AG04450 (cell line): ENCODE results near the gene SHB. TPM values are rescaled to one million over a fixed set of nuclear protein-coding genes. Genes with fewer than 3 reads are reported as not detected.

Experiments
- CTCF ChIA-PET: fragments of 300-600, 350-600 bp; formaldehyde crosslinking; extraction: SDS; loops from one replicate; lab custom pipeline; 2022; ENCODE audit warnings: antibody characterized with exemption, inconsistent platforms; lab: Charles Lee
- POLR2A ChIA-PET: fragments of 350-600 bp; formaldehyde crosslinking; extraction: SDS; loops from one replicate; lab custom pipeline; 2021; ENCODE audit warnings: antibody characterized with exemption, inconsistent platforms; lab: Yijun Ruan, JAX
- DNase-seq: peaks from one replicate; pipeline ENCODE4 v3.0.0-alpha.2; 2011; ENCODE audit warnings: low read depth, low spot score
- H3K27ac ChIP-seq: one replicate; pipeline ENCODE4 v1.5.1; 2012; ENCODE audit warnings: low read depth, low read length, control low read depth
- H3K27me3 ChIP-seq: one replicate; pipeline ENCODE4 v1.6.0; 2012; ENCODE audit warnings: low read length; ENCODE audit not compliant: control insufficient read depth, insufficient read depth
- H3K4me3 ChIP-seq: 2 replicates; pipeline ENCODE4 v1.5.1; 2011; ENCODE audit warnings: mild to moderate bottlenecking, low read depth, low read length, control low read depth
- H3K9me3 ChIP-seq: 2 replicates; pipeline ENCODE4 v1.5.1; 2012; ENCODE audit warnings: low read length; ENCODE audit not compliant: control insufficient read depth, insufficient read depth
- polyA plus RNA-seq: library from polyadenylated mRNA; depleted of rRNA; stranded (reverse); fragments of >200 nt; gene quantifications from 2 replicates; pipeline ENCODE4 v1.2.3, GENCODE V29; 2011
- TF ChIP-seq, protein P1 (sequence below): IDR thresholded peaks from 2 replicates; pipeline ENCODE4 v1.5.1; 2011; ENCODE audit warnings: low read depth, low read length, control low read depth, inconsistent platforms

The SHB gene
- polyA plus RNA-seq, 1 experiment, result 16.7 TPM

GRCh38 chr9:37947471-37947870 lies 121.6 kb downstream of the SHB start:
- no peak overlapping the region for H3K27ac ChIP-seq
- POLR2A ChIA-PET, result no interaction called here
- H3K27me3 ChIP-seq, result no peaks in the 10 kb centered on the region
- DNase-seq, result no peak
- H3K4me3 ChIP-seq, result no peak overlapping the region
- H3K9me3 ChIP-seq, result no peaks in the 10 kb centered on the region
- CTCF ChIA-PET, result no interaction called here
- TF ChIP-seq, protein P1, sequence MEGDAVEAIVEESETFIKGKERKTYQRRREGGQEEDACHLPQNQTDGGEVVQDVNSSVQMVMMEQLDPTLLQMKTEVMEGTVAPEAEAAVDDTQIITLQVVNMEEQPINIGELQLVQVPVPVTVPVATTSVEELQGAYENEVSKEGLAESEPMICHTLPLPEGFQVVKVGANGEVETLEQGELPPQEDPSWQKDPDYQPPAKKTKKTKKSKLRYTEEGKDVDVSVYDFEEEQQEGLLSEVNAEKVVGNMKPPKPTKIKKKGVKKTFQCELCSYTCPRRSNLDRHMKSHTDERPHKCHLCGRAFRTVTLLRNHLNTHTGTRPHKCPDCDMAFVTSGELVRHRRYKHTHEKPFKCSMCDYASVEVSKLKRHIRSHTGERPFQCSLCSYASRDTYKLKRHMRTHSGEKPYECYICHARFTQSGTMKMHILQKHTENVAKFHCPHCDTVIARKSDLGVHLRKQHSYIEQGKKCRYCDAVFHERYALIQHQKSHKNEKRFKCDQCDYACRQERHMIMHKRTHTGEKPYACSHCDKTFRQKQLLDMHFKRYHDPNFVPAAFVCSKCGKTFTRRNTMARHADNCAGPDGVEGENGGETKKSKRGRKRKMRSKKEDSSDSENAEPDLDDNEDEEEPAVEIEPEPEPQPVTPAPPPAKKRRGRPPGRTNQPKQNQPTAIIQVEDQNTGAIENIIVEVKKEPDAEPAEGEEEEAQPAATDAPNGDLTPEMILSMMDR, result no peak

GRCh38 chr9:37946971-37947370 lies 122.1 kb downstream of the SHB start:
- Histone ChIP-seq H3K27me3 (no peaks in the 10 kb centered on the region), H3K4me3 (no peak overlapping the region), H3K27ac (no peak overlapping the region), H3K9me3 (no peaks in the 10 kb centered on the region)
- DNase-seq, result no peak
- POLR2A ChIA-PET, result no interaction called here
- CTCF ChIA-PET, result no interaction called here
- TF ChIP-seq, protein P1, result no peak

DNA sequence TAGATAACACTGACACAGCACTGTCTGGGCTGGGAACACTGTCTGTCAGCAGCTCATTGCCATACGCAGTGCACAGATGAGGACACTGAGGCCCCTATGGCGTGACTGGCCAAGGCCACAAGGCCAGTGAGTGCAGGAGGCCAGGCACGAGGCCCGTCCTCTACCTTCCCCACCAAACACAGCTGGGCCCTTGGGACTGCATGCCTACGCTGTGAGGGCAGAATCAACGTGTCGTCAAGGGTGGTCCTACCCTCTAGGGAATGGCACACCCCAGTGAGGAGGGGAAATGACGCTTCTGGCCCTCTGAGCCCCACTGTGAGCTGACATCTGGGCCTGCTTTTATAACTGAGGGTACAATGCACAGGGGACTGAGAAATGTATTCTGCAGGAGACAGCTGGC lies 123.0 kb downstream of the SHB start:
- TF ChIP-seq, protein P1, result no peak
- Histone ChIP-seq H3K9me3 (no peaks in the 10 kb centered on the region), H3K27me3 (no peaks in the 10 kb centered on the region), H3K27ac (no peak overlapping the region), H3K4me3 (no peak overlapping the region)
- ChIA-PET POLR2A (no interaction called here), CTCF (no interaction called here)
- no peak for DNase-seq

GRCh38 chr9:37944671-37945481 lies 124.2 kb downstream of the SHB start:
- peak overlapping the region; percentile 73 for H3K27ac ChIP-seq
- H3K9me3 ChIP-seq, result no peaks in the 10 kb centered on the region
- POLR2A ChIA-PET, result no interaction called here
- TF ChIP-seq, protein P1, result no peak
- no peak for DNase-seq
- CTCF ChIA-PET, result interaction anchor here (0.9 to 1.4 kb wide), 2 partner anchors 39 to 216 kb away, joined by 3 read pairs; no protein-coding TSS in a partner anchor
- no peak overlapping the region for H3K4me3 ChIP-seq
- H3K27me3 ChIP-seq, result no peaks in the 10 kb centered on the region

- ChIA-PET POLR2A (no interaction called here), CTCF (interaction anchor here (1.4 to 1.6 kb wide), 2 partner anchors 30 to 216 kb away, joined by 3 to 5 read pairs; no protein-coding TSS in a partner anchor)
- no peaks in the 10 kb centered on the region for H3K27me3 ChIP-seq
- no peaks in the 10 kb centered on the region for H3K9me3 ChIP-seq
- DNase-seq, result no peak
- peak overlapping the region; percentile 73 for H3K27ac ChIP-seq
- TF ChIP-seq, protein P1, result no peak
- H3K4me3 ChIP-seq, result no peak overlapping the region
These were observed 124.8 kb downstream of the SHB start for GRCh38 chr9:37944266-37944650.
